PFSK-1 (cell line): ENCODE data around the gene TSPAN18.

Experiments used
- POLR2AphosphoS5 ChIP-seq: IDR thresholded peaks from 2 replicates; pipeline ENCODE4 v1.6.1; 2012; ENCODE audit warnings: low read depth, mild to moderate bottlenecking, control low read depth, low read length, moderate library complexity
- REST ChIP-seq, 2 experiments: IDR thresholded peaks; 2 replicates each; pipeline versions ENCODE4 v1.6.1 to v1.8.0; 2011 to 2012; ENCODE audit warnings: low read depth in 2 of 2, low read length in 2 of 2, control low read depth in 1 of 2, inconsistent platforms in 1 of 2, mild to moderate bottlenecking in 1 of 2, moderate library complexity in 1 of 2; ENCODE audit not compliant: insufficient read depth in 1 of 2
- SIN3A ChIP-seq: IDR thresholded peaks from 2 replicates; pipeline ENCODE4 v1.6.1; 2012; ENCODE audit warnings: mild to moderate bottlenecking, low read length, moderate library complexity, borderline replicate concordance; ENCODE audit not compliant: insufficient read depth
- TAF1 ChIP-seq: IDR thresholded peaks from 2 replicates; pipeline ENCODE4 v1.6.1; 2012; ENCODE audit warnings: low read length, control low read depth, borderline replicate concordance; ENCODE audit not compliant: insufficient read depth

DNA sequence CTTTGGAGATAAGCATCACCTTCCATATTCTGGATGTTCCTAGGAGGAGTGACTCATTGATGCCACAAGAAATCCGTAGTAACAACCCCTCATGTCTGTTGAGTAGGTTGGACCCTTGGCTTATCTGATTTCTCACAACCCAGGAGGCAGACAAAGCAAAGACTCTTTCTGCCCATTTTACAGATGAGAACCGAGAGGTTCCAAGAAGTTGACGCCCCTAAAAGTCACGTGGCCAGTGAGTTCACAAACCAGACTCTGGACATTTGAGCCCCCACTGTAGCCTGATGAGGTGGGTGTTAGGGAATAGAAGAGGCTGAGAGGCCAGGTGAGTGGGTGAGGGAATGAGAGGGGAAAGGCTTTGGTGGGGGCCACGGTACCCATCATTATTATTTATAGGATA, 70.3 kb downstream of the TSPAN18 start:
- TF ChIP-seq POLR2AphosphoS5 (no peak), TAF1 (no peak), REST (IDR thresholded peaks at IDR 0.05; ENCODE audit: insufficient read depth in 1 of 2, low read depth in 2 of 2, low read length in 2 of 2) (no peak), SIN3A (no peak)
